Hindlimb muscle (tissue), 1 donor: Measurements from ENCODE around the gene IQCK. TPM values are rescaled to one million over a fixed set of nuclear protein-coding genes. Genes with fewer than 3 reads are reported as not detected.
A peak's percentile ranks its signal among the peaks of the same experiment; 100 is the strongest.

Experiments used
- DNase-seq: peaks from one replicate; pipeline ENCODE4 v3.0.0-alpha.2; 2013
- polyA plus RNA-seq: library from polyadenylated mRNA; unstranded; fragments of 120-200 nt; gene quantifications from one replicate; pipeline ENCODE4 v1.2.1, GENCODE V29; 2013; ENCODE audit not compliant: insufficient read length

Gene IQCK
- polyA plus RNA-seq, 1 donor: 14.2 TPM

DNA sequence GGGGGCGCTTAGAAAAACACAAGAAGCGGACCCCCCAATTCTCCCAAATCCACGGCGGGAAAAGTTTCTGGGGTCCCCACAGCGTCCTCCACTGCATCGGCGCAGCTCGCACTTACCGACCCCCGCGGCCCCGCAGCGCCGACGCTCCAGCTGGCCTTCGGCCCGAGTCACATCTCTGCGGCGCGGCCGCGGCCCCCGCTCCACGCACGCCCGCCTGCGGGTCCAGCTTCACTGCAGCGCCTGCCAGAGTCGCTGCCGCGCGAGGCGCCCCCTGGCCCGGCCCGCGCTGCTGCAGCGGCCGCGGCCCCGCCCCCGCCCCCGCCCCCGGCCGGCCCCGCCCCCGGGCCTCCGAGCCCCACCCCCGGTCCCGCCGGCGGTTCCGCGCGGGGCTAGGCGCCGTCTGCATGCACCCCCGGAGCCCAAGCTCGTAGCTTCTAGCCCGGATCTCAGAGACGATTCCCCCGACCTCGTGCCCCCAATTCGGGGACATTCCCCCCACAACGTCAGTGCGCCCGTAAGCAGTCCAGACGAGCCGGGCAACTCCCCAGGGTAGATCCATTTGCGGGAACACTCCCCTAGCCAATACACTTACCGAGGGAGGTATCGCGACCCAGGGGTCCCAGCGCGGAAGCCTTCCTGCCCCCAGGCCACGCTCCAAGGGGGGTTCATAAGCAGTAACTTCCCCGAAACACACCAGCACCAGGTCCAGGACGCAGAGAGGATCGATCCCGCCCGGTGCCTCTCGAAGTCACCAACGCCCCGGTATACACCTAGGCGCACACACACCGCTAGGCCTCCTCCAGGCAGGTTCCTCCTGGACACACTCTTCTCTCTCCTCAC, 166.8 kb downstream of the IQCK start, which contains the start of gene GPRC5B:
GPRC5B (minus strand) TSS at position 238 of the 840 bp plus-strand sequence. CDS start 12,003 bp downstream, outside the sequence.
- DNase-seq: peak; percentile 71

DNA sequence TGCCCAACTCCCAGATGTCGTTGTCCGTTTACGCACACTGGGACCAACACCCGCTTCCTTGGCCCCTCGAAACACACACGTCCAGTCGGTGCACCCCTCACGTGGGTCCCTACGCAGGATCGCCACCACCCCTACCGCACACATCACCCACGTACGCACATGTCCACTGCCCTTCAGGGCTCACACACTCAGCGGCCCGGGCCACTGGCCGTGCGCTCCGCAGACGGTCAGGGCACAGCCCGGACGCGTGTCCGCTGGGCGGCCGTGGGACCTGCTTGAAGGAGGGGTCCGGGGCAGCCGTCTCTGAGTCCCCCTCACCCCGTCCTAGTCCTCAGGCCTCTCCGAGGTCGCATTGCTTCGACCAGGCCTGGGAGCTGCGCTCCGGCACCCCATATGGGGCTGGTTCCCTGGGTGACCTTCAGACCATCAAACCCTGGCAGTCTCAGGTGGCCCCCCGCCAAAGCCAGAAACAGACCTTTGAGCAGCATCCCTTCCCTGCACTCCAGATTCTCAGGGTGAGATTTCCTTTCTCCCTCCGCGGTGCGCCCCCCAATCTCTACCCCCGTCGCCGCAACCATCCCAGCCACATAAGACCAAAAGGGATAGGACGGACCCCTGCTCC, 167.5 kb downstream of the IQCK start:
- no peak for DNase-seq

DNA sequence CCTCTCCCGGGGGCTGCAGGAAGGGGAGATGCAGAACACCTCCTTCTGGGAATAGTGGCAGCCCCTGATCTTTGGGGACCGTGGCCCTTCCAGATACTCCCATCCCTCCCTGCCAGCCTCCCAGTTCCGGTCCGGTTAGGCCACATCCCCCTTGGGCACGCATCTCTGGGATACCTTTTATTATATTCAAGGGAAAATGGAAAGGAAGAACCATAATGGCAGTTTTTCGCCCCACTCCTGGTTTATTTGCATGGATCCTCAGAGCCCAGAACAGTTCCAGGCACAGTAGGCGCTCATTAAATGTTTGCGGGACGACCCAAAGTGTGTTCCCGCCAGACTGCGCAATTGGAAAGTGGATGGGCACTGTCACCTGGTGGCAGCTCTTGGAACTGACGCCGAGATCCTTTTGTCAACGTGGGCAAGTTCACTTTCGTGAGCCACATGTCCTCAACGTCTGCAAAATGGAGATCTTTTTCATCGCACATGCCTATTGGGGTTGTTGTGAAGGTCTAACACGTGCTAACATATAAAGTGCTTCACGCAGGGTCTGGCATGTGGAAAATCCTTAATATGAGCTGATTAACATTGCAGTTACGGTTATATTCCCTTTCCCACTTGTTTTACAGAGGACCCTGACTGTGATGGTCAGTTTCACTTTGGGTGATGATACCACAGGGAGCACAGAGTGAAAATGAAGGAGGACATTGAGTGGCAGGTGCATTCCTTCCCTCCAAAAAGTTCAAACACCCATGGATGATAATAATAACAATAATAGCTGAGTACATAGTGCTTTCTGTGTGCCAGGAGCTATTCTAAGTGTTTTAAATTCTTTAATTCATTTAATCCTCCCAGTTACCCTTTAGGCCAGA, 168.2 kb downstream of the IQCK start:
- DNase-seq: peak; percentile 82

DNA sequence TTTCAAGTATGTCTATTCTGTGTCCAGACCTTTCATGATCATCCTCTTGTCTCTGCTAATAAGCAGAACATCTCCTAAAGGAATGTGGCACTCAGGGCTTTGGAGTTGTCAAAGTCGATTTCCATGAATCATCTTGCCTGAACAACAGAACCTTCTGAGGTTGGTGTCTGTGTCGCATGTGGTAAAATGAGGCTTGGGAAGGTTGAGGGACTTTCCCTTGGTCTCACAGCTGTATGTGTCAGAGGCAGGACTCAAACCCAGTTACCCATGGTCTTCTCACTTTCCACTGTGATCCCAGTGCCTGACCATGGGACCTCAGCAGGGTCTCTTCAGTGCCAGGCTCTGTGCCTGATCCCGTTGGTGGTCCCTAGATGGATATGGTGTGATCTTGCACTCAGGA, 170.8 kb downstream of the IQCK start:
- no peak for DNase-seq

DNA sequence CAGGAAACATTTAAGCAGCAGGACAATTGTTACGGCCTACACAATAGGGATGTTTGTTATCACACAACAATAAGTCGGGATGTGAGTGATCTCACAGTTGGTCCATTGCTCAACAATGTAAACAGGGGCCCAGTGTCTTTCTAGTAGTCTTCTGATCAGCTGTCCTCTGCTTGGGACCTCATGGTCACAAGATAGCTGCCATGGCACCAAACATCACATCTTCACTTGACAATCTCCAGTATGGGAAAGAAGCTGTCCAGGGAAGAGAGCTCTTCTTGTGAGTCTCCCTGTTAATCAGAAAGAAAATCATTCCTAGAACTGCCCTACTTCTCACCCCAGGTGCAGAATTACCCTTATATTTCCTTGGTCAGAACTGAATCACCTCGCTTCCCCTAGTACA, 172.8 kb downstream of the IQCK start:
- no peak for DNase-seq

DNA sequence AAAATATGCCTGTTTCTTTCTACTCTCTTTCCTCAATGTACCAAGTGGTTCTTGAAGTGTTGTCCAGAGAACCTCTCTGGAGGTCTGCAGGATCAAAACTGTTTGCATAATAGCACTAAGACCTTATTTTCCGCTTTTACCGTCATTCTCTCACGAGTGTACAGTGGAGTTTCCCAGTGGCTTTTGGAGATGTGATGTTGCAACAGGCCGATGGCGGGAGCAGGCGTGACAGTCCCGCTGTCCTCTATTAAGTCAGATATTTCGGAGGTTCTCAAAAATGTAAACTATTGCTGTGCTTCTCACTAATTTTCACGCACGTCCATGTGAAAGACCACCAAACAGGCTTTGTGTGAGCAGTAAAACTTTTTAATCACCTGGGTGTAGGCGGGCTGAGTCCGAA, 174.8 kb downstream of the IQCK start:
- no peak for DNase-seq

DNA sequence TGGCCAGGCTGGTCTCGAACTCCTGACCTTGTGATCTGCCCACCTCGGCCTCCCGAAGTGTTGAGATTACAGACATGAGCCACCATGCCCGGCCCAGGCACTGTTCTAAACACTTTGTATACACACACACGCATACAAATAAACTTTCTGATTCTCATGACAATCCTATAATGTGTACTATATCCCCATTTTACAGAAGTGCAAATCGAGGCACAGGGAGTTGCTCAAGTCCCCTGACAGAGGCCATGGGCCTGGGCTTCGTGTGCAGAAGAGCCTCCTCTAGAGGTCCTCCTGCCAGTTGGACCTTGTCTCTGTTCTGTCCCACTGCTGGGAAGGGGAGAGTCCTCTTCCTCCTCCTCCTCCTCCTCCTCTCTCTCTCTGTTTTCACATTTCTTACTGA, 176.5 kb downstream of the IQCK start:
- DNase-seq: no peak

DNA sequence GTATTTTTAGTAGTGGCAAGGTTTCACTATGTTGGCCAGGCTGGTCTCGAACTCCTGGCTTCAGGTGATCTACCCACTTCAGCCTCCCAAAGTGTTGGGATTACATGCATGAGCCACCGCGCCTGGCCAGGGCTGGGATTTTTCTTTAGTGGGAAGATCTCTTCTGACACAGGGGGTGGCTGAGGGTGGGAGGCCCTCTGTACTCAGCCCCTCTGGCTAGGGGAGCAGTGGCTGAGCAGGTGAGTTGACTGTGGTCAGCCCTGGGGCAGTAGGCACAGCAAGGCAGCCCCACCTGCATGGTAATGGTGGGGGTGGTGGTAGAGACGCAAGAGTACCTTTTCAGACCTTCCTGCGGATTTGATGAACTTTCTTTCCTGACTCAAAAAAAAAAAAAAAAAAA, 178.9 kb downstream of the IQCK start:
- no peak for DNase-seq

DNA sequence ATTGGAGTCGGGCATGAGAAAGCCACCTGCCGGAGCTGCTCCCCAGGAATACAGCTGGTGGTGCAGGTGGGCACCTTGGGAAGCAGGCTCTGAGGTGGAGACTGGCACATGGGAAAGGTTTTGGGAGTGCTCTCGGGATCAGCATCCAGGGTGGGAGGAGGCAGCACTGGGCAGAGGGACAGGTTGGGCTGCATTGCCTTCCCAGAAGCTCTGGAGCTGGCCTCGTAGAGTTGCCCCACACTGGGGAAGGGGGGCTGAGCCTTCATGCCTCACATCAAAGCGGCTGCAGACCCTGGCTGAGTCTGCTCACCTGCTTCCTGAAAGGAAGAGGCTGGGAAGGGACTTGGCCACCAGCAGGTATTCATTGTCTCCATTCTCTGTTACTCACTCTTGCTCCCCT, 180.1 kb downstream of the IQCK start:
- DNase-seq: no peak

DNA sequence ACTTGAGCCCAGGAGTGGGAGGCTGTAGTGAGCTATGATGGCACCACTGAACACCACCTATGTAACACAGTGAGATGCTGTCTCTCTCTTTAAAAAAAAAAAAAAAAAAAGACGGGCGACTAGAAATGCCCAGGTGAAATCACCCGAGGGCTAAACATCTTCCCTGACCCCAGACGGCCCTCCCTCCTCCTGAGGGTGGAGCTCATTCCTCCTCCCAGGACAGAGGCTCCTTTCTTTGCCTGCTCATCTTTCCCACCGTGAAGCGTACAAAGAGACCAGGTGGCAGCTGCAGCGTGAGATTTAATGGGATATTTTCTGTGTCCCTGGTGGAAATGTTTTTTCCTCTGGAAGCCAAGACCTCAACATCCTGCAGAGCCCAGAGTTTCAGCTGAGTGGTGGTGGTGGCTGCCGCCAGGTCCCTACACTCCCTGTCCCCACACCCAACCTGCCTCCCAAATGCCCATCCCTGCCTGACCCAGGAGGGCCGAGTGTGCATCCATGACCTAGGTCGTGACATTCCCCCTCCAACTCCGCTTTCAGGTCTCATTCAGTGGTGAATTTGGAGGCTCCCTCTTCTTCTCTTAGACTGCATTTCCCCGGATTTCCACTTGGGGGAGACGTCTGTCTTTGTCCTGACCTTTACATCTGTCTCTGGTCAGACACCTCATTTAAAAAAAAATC, 181.0 kb downstream of the IQCK start:
- no peak for DNase-seq

DNA sequence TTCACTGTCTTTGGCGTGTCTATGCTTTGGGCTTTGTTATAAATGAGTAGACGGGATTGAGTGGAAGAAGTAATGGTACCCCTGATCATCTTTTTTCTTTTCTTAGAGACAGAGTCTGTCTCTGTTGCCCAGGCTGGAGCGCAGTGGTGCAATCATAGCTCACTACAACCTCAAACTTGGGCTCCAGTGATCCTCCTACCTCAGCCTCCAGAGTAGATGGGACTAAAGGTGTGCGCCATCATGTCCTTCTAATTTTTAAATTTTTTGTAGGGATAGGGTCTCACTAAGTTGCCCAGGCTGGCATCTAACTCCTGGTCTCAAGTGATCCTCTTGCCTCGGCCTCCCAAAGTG, 181.5 kb downstream of the IQCK start:
- DNase-seq: no peak

DNA sequence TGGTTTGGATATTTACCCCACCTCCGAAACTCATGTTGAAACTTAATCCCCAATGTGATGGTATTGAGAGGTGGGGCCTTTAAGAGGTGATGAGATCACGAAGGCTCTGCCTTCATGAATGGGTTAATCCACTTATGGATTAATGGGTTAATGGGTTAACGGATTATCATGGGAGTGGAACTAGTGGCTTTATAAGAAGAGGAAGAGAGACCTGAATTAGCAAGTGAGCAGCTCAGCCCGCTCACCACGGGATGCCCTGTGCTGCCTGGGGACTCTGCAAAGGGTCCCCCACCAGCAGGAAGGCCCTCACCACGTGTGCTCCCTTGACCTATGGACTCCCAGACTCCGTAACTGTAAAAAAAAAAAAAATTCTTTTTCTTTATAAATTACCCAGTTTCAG, 183.1 kb downstream of the IQCK start:
- no peak for DNase-seq

DNA sequence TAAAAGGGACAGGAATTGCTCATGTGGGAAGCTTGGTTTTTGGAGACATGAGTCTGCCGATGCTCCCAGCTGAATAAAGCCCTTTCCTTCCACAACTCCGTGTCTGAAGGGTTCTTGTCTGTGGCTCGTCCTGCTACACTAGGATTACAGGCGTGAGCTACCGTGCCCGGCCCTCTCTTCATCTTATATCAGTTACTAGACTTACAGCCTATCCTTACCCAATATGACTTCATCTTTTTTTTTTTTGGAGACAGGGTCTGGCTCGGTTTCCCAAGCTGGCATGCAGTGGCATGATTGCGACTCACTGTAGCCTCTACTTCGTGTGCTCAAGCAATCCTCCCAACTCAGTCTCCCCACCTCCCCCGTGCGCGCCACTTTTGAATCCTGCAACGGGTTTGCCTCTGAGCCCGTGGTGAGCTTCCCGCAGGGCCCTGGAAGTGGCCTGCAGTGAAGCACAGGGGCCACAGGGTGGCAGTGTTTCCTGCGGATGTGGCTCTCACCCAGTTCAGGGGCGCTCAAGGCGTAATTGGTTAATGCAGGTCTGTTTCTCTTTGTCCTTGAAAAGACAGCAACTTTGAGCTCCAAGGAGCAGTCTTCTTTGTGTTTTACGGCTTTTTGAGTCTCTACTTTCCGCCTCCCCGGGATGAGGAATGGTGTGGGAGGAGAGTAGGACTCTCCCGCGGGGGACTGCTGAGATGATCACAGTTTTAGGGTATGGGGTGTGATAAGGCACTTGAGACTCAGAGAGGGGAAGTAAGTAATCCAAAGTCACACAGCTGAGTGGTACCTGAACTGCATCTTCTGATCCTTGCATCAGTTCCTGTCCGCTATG, 189.3 kb downstream of the IQCK start:
- DNase-seq: peak; percentile 60

Other genes with a start within 250 kb of the IQCK start
- gene GDE1, start 196.2 kb upstream of the IQCK start, polyA plus RNA-seq: 56.7 TPM
- 14.2 TPM for gene CCP110, start 194.3 kb upstream of the IQCK start, polyA plus RNA-seq
- 35.3 TPM for gene VPS35L, start 162.6 kb upstream of the IQCK start, polyA plus RNA-seq
- 23.0 TPM for gene KNOP1, start within 50 bp of the IQCK start, polyA plus RNA-seq
- gene GPRC5B, start 166.6 kb downstream of the IQCK start, polyA plus RNA-seq: 109 TPM